CD14-positive monocyte (primary cell): Measurements from ENCODE around the gene SLC25A19. TPM values are rescaled to one million over a fixed set of nuclear protein-coding genes. Genes with fewer than 3 reads are reported as not detected.

ENCODE experiments used
- DNase-seq, 3 donors: peaks; one replicate each; pipeline ENCODE4 v3.0.0-alpha.2; 2011 to 2022
- H2AFZ ChIP-seq: 2 replicates; pipeline ENCODE4 v1.6.0; 2012; ENCODE audit warnings: mild to moderate bottlenecking, low read depth, low read length, inconsistent platforms; ENCODE audit not compliant: insufficient read depth, poor library complexity, severe bottlenecking
- H3K27ac ChIP-seq, 2 donors: 1 replicate in 1 of 2; 2 replicates in 1 of 2; pipeline ENCODE4 v1.5.1; 2012 to 2013; ENCODE audit warnings: low read length in 2 of 2, control low read depth in 1 of 2, inconsistent platforms in 1 of 2, low read depth in 1 of 2, mild to moderate bottlenecking in 1 of 2
- H3K27me3 ChIP-seq, 2 donors: one replicate each; pipeline versions ENCODE4 v1.6.0 to v1.6.1; 2011 to 2013; ENCODE audit warnings: low read length in 2 of 2; ENCODE audit not compliant: control insufficient read depth in 2 of 2, insufficient read depth in 2 of 2
- H3K36me3 ChIP-seq, 2 donors: replicated peaks in 1 of 2; 1 replicate in 1 of 2; 2 replicates in 1 of 2; pipeline versions ENCODE4 v1.5.1 to v1.6.1; 2012 to 2013; ENCODE audit warnings: low read length in 2 of 2, control low read depth in 1 of 2, inconsistent platforms in 1 of 2, mild to moderate bottlenecking in 1 of 2; ENCODE audit not compliant: insufficient read depth in 2 of 2, control insufficient read depth in 1 of 2
- H3K4me1 ChIP-seq, 2 donors: 1 replicate in 1 of 2; 2 replicates in 1 of 2; pipeline versions ENCODE4 v1.5.1 to v1.6.1; 2012 to 2013; ENCODE audit warnings: low read length in 2 of 2, control low read depth in 1 of 2, inconsistent platforms in 1 of 2, mild to moderate bottlenecking in 1 of 2, moderate library complexity in 1 of 2; ENCODE audit not compliant: insufficient read depth in 2 of 2, control insufficient read depth in 1 of 2
- H3K4me2 ChIP-seq: replicated peaks from 2 replicates; pipeline ENCODE3; 2012; ENCODE audit warnings: low read length, moderate library complexity, mild to moderate bottlenecking; ENCODE audit not compliant: poor library complexity, severe bottlenecking; ENCODE audit errors: extremely low read depth
- H3K4me3 ChIP-seq, 3 experiments: fragments of 200-600 bp in 1 of 3; sonication (generic) in 1 of 3; replicated peaks in 1 of 3; 1 replicate in 2 of 3; 2 replicates in 1 of 3; pipeline ENCODE4 v1.5.1; 2011 to 2013; ENCODE audit warnings: low read length in 3 of 3, mild to moderate bottlenecking in 3 of 3, control low read depth in 2 of 3, low read depth in 2 of 3, inconsistent platforms in 1 of 3, moderate library complexity in 1 of 3
- H3K79me2 ChIP-seq: 2 replicates; pipeline ENCODE4 v1.6.0; 2012; ENCODE audit warnings: mild to moderate bottlenecking, control low read depth, inconsistent platforms, low read length, moderate library complexity; ENCODE audit not compliant: insufficient read depth
- H3K9ac ChIP-seq: 2 replicates; pipeline ENCODE4 v1.6.0; 2017; ENCODE audit warnings: low read length, mild to moderate bottlenecking; ENCODE audit not compliant: insufficient read depth, poor library complexity, severe bottlenecking
- H3K9me3 ChIP-seq, 2 donors: replicated peaks in 1 of 2; 1 replicate in 1 of 2; 2 replicates in 1 of 2; pipeline versions ENCODE4 v1.5.1 to v1.6.1; 2012 to 2013; ENCODE audit warnings: low read length in 2 of 2, control low read depth in 1 of 2; ENCODE audit not compliant: control insufficient read depth in 1 of 2, insufficient read depth in 1 of 2
- H4K20me1 ChIP-seq: 2 replicates; pipeline ENCODE4 v1.6.0; 2012; ENCODE audit warnings: mild to moderate bottlenecking, low read length, control low read depth, moderate library complexity; ENCODE audit not compliant: insufficient read depth
- H3K27ac Mint-ChIP-seq, 7 donors: one replicate each; pipeline ENCODE4 v1.8.0; 2020; ENCODE audit warnings: mild to moderate bottlenecking in 7 of 7, mixed read lengths in 7 of 7, moderate library complexity in 6 of 7, inconsistent platforms in 2 of 7
- H3K27me3 Mint-ChIP-seq, 3 donors: one replicate each; pipeline ENCODE4 v1.8.0; 2021 to 2022; ENCODE audit warnings: low read depth in 3 of 3, mild to moderate bottlenecking in 3 of 3, mixed read lengths in 3 of 3, moderate library complexity in 3 of 3, inconsistent platforms in 1 of 3
- H3K36me3 Mint-ChIP-seq, 2 donors: one replicate each; pipeline ENCODE4 v1.8.0; 2020; ENCODE audit warnings: mixed read lengths in 2 of 2, inconsistent platforms in 1 of 2, mild to moderate bottlenecking in 1 of 2
- H3K4me1 Mint-ChIP-seq: one replicate; pipeline ENCODE4 v1.8.0; 2020; ENCODE audit warnings: mild to moderate bottlenecking, mixed read lengths
- H3K4me3 Mint-ChIP-seq, 2 donors: one replicate each; pipeline ENCODE4 v1.8.0; 2020; ENCODE audit warnings: mild to moderate bottlenecking in 2 of 2, mixed read lengths in 2 of 2, moderate library complexity in 1 of 2
- H3K9me3 Mint-ChIP-seq, 7 donors: one replicate each; pipeline ENCODE4 v1.8.0; 2020 to 2022; ENCODE audit warnings: mixed read lengths in 7 of 7, mild to moderate bottlenecking in 6 of 7, moderate library complexity in 6 of 7, inconsistent platforms in 2 of 7
- CTCF ChIP-seq: fragments of 200-600 bp; IDR thresholded peaks from one replicate; pipeline ENCODE4 v1.8.0; 2022; ENCODE audit warnings: antibody characterized with exemption, mild to moderate bottlenecking
- WGBS: methylation state at CpG from one replicate; pipeline ENCODE4 v1.1.5; 2013; ENCODE audit warnings: missing lambda C conversion rate; ENCODE audit not compliant: insufficient coverage; 5-methylcytosine and 5-hydroxymethylcytosine counted together
- intact Hi-C, 2 donors: fragments of 100-400 bp; cut with micrococcal nuclease; formaldehyde crosslinking; loops; one replicate each; pipeline versions ENCODE4 v1.15.0 to v1.15.1; 2023
- polyA plus RNA-seq, 3 donors: library from polyadenylated mRNA; depleted of rRNA in 1 of 3; unstranded in 2 of 3; stranded (reverse) in 1 of 3; fragments of 300-500 nt in 2 of 3; fragments of >200 nt in 1 of 3; fragmentation: Illumina TruSeq in 2 of 3; gene quantifications; 1 replicate in 2 of 3; 2 replicates in 1 of 3; pipeline ENCODE4 v1.2.3, GENCODE V29; 2012 to 2021

Gene SLC25A19
- polyA plus RNA-seq, 3 donors = 14.4 to 21.5 (median 18.8) TPM

- TF ChIP-seq CTCF = no peak
- peak overlapping the region; percentile 67 to 85 for H3K4me3 Mint-ChIP-seq
- H3K36me3 Mint-ChIP-seq = peaks cover 56 to 74% of the 10 kb centered on the region in 2 donors
- Histone ChIP-seq H2AFZ (no peak overlapping the region), H3K9ac (peak overlapping the region; percentile 50), H3K4me3 (peak overlapping the region in 1 of 3 experiments; percentile 72), H3K27ac (peak overlapping the region; percentile 87 to 92), H4K20me1 (no peaks in the 10 kb centered on the region), H3K79me2 (peaks cover 21% of the 10 kb centered on the region), H3K4me2 (peak overlapping the region; percentile 80), H3K9me3 (no peaks in the 10 kb centered on the region), H3K4me1 (peaks cover 35 to 37% of the 10 kb centered on the region in 2 donors), H3K27me3 (no peaks in the 10 kb centered on the region), H3K36me3 (peaks cover 54 to 60% of the 10 kb centered on the region in 2 donors)
- H3K4me1 Mint-ChIP-seq = peaks cover 38% of the 10 kb centered on the region
- no peaks in the 10 kb centered on the region for H3K9me3 Mint-ChIP-seq
- WGBS = no CpG with 5 or more reads among the region's 5 CpGs
- H3K27ac Mint-ChIP-seq = peak overlapping the region; percentile 85 to 94 (median 88)
- H3K27me3 Mint-ChIP-seq = peaks cover 0 to 4% (median 0%) of the 10 kb centered on the region in 3 donors
- intact Hi-C loops = no loop called here
- no peak for DNase-seq
Measured at GRCh38 chr17:75227729-75228128, 61.5 kb downstream of the SLC25A19 start.

GRCh38 chr17:75225016-75225415 lies 64.2 kb downstream of the SLC25A19 start:
- Histone ChIP-seq H3K27me3 (no peaks in the 10 kb centered on the region), H3K79me2 (peaks cover 14% of the 10 kb centered on the region), H3K4me3 (no peak overlapping the region), H3K27ac (peak overlapping the region in 1 of 2 donors; percentile 0), H3K9me3 (no peaks in the 10 kb centered on the region), H3K4me1 (peaks cover 30 to 32% of the 10 kb centered on the region in 2 donors), H3K36me3 (peaks cover 42 to 58% of the 10 kb centered on the region in 2 donors), H3K4me2 (no peak overlapping the region), H3K9ac (no peak overlapping the region), H2AFZ (no peak overlapping the region), H4K20me1 (no peaks in the 10 kb centered on the region)
- H3K9me3 Mint-ChIP-seq = no peaks in the 10 kb centered on the region
- H3K27ac Mint-ChIP-seq = peak overlapping the region in 2 of 7 donors; percentile 24 to 44
- WGBS = 83% methylated on average over 10 of the region's 14 CpGs
- H3K36me3 Mint-ChIP-seq = peaks cover 44 to 72% of the 10 kb centered on the region in 2 donors
- no peak for TF ChIP-seq CTCF
- H3K4me1 Mint-ChIP-seq = peaks cover 32% of the 10 kb centered on the region
- DNase-seq = no peak
- H3K27me3 Mint-ChIP-seq = peaks cover 0 to 6% (median 0%) of the 10 kb centered on the region in 3 donors
- no peak overlapping the region for H3K4me3 Mint-ChIP-seq
- intact Hi-C loops = no loop called here

Other genes with a start within 250 kb of the SLC25A19 start
- gene ATP5PD, start 242.5 kb downstream of the SLC25A19 start, polyA plus RNA-seq = 100 to 1,000 TPM; 139 to 451 (median 437) TPM
- gene KCTD2, start 242.2 kb downstream of the SLC25A19 start, polyA plus RNA-seq = 10 to 100 TPM in 1 of 3 donors, 1 to 10 TPM in 2; 2.8 to 17.0 (median 2.9) TPM
- 10 to 100 TPM; 26.1 to 99.4 (median 27.0) TPM for gene SLC16A5, start 201.5 kb downstream of the SLC25A19 start, polyA plus RNA-seq
- 10 to 100 TPM in 1 of 3 donors, 1 to 10 TPM in 2; 1.3 to 11.8 (median 2.1) TPM for gene ARMC7, start 179.5 kb downstream of the SLC25A19 start, polyA plus RNA-seq
- 10 to 100 TPM; 27.8 to 45.6 (median 36.2) TPM for gene NT5C, start 157.7 kb downstream of the SLC25A19 start, polyA plus RNA-seq
- 100 to 1,000 TPM in 2 of 3 donors, 10 to 100 TPM in 1; 79.7 to 181 (median 156) TPM for gene JPT1, start 134.9 kb downstream of the SLC25A19 start, polyA plus RNA-seq
- gene SUMO2, start 106.5 kb downstream of the SLC25A19 start, polyA plus RNA-seq = 100 to 1,000 TPM in 2 of 3 donors, 10 to 100 TPM in 1; 64.9 to 318 (median 282) TPM
- gene NUP85, start 83.8 kb downstream of the SLC25A19 start, polyA plus RNA-seq = 10 to 100 TPM; 36.3 to 94.2 (median 38.7) TPM
- 100 to 1,000 TPM in 1 of 3 donors, 10 to 100 TPM in 1, 1 to 10 TPM in 1; 4.3 to 162 (median 15.7) TPM for gene GGA3, start 27.8 kb downstream of the SLC25A19 start, polyA plus RNA-seq
- 100 to 1,000 TPM in 2 of 3 donors, 10 to 100 TPM in 1; 26.7 to 122 (median 101) TPM for gene MRPS7, start 27.6 kb downstream of the SLC25A19 start, polyA plus RNA-seq
- 100 to 1,000 TPM in 1 of 3 donors, 10 to 100 TPM in 2; 66.9 to 103 (median 80.6) TPM for gene MIF4GD, start 18.2 kb downstream of the SLC25A19 start, polyA plus RNA-seq
- 100 to 1,000 TPM; 164 to 338 (median 262) TPM for gene GRB2, start 116.2 kb upstream of the SLC25A19 start, polyA plus RNA-seq
- gene TMEM94, start 167.2 kb upstream of the SLC25A19 start, polyA plus RNA-seq = 100 to 1,000 TPM in 1 of 3 donors, 1 to 10 TPM in 2; 7.2 to 129 (median 8.4) TPM
- gene CASKIN2, start 226.1 kb upstream of the SLC25A19 start, polyA plus RNA-seq = under 1 TPM in 1 of 3 donors, not detected in 2; 0.33 TPM
- 10 to 100 TPM; 10.3 to 13.6 (median 11.8) TPM for gene TSEN54, start 227.1 kb upstream of the SLC25A19 start, polyA plus RNA-seq
- gene LLGL2, start 236.3 kb upstream of the SLC25A19 start, polyA plus RNA-seq = 1 to 10 TPM; 4.8 to 7.5 (median 5.5) TPM